Activated naive CD4-positive, alpha-beta T cell treated with anti-CD3 and anti-CD28 coated beads, Interleukin-2, amount 50 U/mL, for 72 hours (primary cell): ENCODE results near the gene RAI1. TPM values are rescaled to one million over a fixed set of nuclear protein-coding genes. Genes with fewer than 3 reads are reported as not detected.

Experiments used
- ATAC-seq, 2 donors: fragments of 150-1000 bp; cut with Tn5 transposase; 2 replicates each; pipeline ENCODE4 v1.10.0; 2021; ENCODE audit warnings: mild to moderate bottlenecking in 2 of 2, moderate library complexity in 2 of 2
- DNase-seq, 2 donors: peaks; one replicate each; pipeline ENCODE4 v3.0.0; 2021 to 2022; ENCODE audit warnings: low spot score in 2 of 2
- H3K27ac Mint-ChIP-seq, 2 donors: one replicate each; pipeline ENCODE4 v1.8.0; 2022; ENCODE audit warnings: mild to moderate bottlenecking in 2 of 2, mixed read lengths in 2 of 2
- H3K36me3 Mint-ChIP-seq, 2 donors: one replicate each; pipeline ENCODE4 v1.8.0; 2022; ENCODE audit warnings: mixed read lengths in 2 of 2
- H3K9me3 Mint-ChIP-seq, 2 donors: one replicate each; pipeline ENCODE4 v1.8.0; 2022; ENCODE audit warnings: mixed read lengths in 2 of 2
- total RNA-seq, 2 donors: library from RNA; stranded (reverse); gene quantifications; one replicate each; pipeline ENCODE4 v1.2.3, GENCODE V29; 2022

Gene RAI1
- total RNA-seq, 2 donors from 2014 or later: 14.9 to 21.6 TPM

GRCh38 chr17:17653343-17653742 lies 27.9 kb upstream of the RAI1 start:
- ATAC-seq (no peak), DNase-seq (no peak)
- Mint-ChIP-seq H3K36me3 (peaks cover 0 to 4% of the 10 kb centered on the region in 2 donors), H3K27ac (no peak overlapping the region), H3K9me3 (peaks cover 4 to 9% of the 10 kb centered on the region in 2 donors)

DNA sequence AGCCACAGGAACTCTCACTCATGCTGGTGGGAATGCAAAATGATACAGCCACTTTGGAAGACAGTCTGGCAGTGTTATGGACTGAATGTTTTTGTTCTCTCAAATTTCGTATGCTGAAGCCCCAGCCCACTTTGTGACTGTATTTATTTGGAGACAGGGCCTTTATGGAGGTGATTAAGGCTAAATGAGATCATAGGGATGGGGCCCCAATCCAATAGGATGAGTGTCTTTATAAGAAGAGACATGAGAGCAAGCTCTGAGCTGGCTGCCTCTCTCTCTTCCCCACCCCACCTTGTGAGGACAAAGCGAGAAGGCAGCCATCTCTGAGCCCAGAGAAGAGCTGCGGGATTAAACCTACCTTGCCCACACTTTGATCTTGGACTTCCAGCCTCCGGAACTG lies 21.9 kb upstream of the RAI1 start:
- Mint-ChIP-seq H3K27ac (no peak overlapping the region), H3K36me3 (peaks cover 11 to 13% of the 10 kb centered on the region in 2 donors), H3K9me3 (peaks cover 5 to 10% of the 10 kb centered on the region in 2 donors)
- no peak for DNase-seq
- no peak for ATAC-seq

DNA sequence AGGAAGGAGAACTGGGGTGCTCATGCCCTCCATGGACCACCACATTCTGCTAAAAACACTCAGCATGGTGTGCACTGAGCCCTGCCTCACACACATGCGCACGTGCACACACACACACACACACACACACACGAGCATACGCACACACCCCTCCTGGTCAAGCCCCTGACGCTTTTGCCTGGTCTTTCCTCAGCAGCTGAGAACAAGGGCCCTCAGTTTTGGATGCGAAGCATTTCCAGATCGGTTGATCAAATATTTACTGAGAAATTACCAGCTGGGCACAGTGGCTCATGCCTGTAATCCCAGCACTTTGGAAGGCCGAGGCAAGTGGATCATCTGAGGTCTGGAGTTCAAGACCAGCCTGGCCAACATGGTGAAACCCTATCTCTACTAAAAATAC lies 20.1 kb upstream of the RAI1 start:
- no peak for DNase-seq
- H3K9me3 Mint-ChIP-seq: peaks cover 5 to 10% of the 10 kb centered on the region in 2 donors
- no peak for ATAC-seq
- peaks cover 7 to 13% of the 10 kb centered on the region in 2 donors for H3K36me3 Mint-ChIP-seq
- no peak overlapping the region for H3K27ac Mint-ChIP-seq

DNA sequence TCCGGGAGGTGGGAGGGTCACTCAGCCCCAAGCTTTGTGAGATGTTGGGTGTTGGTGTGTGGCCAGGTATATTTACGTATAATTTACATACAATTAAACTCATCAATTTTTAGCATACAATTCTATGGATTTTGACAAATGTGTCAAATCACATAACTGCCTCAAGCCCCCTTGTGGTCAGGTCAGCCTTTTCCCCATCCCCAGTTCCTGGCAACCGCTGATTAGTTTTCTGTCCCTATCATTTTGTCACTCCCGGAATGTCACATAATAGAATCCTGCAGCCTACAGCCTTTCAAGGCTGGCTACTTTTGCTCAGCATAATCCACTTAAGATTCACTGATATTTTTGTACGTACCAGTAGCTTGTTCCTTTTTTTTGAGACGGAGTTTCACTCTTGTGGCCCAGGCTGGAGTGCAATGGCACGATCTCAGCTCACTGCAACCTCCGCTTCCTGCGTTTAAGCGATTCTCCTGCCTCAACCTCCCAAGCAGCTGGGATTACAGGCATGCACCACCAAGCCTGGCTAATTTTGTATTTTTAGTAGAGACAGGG lies 19.3 kb upstream of the RAI1 start:
- no peak for DNase-seq
- Mint-ChIP-seq H3K27ac (no peak overlapping the region), H3K9me3 (peaks cover 5 to 10% of the 10 kb centered on the region in 2 donors), H3K36me3 (peaks cover 7 to 13% of the 10 kb centered on the region in 2 donors)
- ATAC-seq: no peak

GRCh38 chr17:17663160-17664063 lies 17.8 kb upstream of the RAI1 start:
- peak overlapping the region; percentile 11 to 28 for H3K27ac Mint-ChIP-seq

DNA sequence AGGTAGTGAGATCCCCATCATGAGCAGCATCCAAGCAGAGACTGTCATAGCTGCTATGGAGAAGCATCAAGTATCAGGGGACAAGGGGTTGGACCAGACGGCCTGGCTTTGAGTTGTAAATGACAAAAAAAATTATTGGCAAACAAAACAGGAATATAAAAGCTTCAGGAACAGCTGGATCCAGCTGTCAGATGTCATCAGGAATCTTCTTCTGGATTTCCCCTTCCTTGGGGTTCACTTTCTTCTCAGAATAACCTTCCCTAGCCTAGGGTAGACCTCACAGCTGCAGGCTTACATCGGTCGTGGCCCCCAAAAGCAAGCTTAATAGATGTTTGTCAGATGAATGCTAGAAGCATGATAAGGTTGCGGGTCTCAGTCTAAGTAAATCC lies 17.2 kb upstream of the RAI1 start:
- H3K27ac Mint-ChIP-seq: peak overlapping the region in 1 of 2 donors; percentile 28
- peaks cover 2 to 6% of the 10 kb centered on the region in 2 donors for H3K9me3 Mint-ChIP-seq
- ATAC-seq (no peak), DNase-seq (no peak)
- peaks cover 2 to 7% of the 10 kb centered on the region in 2 donors for H3K36me3 Mint-ChIP-seq

More at GRCh38 chr17:17663160-17664063, 17.8 kb upstream of the RAI1 start:
- Mint-ChIP-seq H3K9me3 (peaks cover 5 to 10% of the 10 kb centered on the region in 2 donors), H3K36me3 (peaks cover 7 to 13% of the 10 kb centered on the region in 2 donors)
- peak; percentile 61 to 85 for DNase-seq
- peak; percentile 95 to 98 for ATAC-seq

DNA sequence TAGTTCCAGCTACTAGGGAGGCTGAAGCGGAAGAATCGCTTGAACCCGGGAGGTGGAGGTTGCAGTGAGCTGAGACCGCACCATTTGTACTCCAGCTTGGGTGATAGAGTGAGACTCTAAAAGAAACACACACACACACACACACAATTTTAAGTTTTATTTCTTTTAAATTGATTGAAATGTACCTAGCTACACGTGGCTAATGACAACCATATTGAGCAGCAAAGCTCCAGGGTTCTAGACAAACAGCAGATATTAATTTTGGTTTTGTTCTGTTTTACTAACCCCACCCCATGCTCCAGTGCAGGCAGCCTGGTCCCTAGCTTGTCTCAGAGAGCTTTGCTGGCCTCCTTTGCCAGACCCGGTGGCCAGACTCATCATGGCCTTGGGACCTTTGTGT lies 16.0 kb upstream of the RAI1 start:
- ATAC-seq: no peak
- H3K27ac Mint-ChIP-seq: no peak overlapping the region
- DNase-seq: no peak
- H3K36me3 Mint-ChIP-seq: no peaks in the 10 kb centered on the region
- no peaks in the 10 kb centered on the region for H3K9me3 Mint-ChIP-seq

- Mint-ChIP-seq H3K9me3 (no peaks in the 10 kb centered on the region), H3K27ac (no peak overlapping the region), H3K36me3 (no peaks in the 10 kb centered on the region)
- no peak for DNase-seq
- ATAC-seq: no peak
These were observed 15.0 kb upstream of the RAI1 start for GRCh38 chr17:17666111-17666714.

- no peak overlapping the region for H3K27ac Mint-ChIP-seq
- ATAC-seq (no peak), DNase-seq (no peak)
- H3K36me3 Mint-ChIP-seq: no peaks in the 10 kb centered on the region
- no peaks in the 10 kb centered on the region for H3K9me3 Mint-ChIP-seq
These were observed 14.0 kb upstream of the RAI1 start for GRCh38 chr17:17667231-17667630.

DNA sequence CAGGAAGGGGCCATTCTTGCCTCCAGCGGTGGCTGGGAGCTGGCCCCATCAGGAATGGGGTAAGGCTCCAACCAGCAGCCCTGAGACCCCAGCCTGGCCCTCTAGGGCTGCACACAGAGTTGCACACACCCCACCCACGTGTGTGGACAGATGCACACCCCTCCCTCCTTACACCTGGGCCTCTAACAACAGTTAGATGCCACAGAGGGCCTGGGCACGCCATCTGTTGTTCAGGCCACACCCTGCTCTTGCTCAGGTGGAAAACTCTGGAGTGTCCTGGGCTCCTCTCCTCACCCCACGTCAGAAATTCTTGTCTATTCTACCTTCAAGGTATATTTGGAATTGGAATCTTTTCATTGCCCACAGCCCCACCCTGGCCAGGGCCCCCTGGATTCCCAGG lies 13.3 kb upstream of the RAI1 start:
- no peak for ATAC-seq

DNA sequence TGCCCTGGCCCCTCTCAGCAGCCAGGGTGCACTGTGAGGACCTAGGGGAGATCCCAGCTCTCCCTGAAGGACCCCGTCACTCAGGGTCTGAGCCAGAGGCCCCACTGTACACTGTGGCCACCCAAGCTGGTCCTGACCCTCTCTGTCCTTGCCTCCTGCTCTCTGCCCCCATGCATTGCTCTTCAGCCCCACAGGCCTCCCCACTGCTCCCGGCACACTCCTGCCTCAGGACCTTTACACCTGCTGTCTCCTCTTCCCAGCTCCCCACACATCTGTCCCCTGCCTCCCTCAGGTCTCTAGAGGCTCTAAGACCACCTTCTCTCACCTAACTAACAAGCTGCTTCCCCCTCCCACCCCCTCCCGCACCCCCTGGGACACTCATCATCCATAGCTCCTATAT lies 12.9 kb upstream of the RAI1 start:
- Mint-ChIP-seq H3K36me3 (no peaks in the 10 kb centered on the region), H3K9me3 (no peaks in the 10 kb centered on the region), H3K27ac (no peak overlapping the region)
- ATAC-seq (no peak), DNase-seq (no peak)

More for the DNA sequence above, 13.3 kb upstream of the RAI1 start:
- Mint-ChIP-seq H3K27ac (no peak overlapping the region), H3K9me3 (no peaks in the 10 kb centered on the region), H3K36me3 (no peaks in the 10 kb centered on the region)
- DNase-seq: no peak

- ATAC-seq (peak; percentile 47 to 51), DNase-seq (no peak)
- Mint-ChIP-seq H3K27ac (no peak overlapping the region), H3K36me3 (no peaks in the 10 kb centered on the region), H3K9me3 (no peaks in the 10 kb centered on the region)
These were observed 12.3 kb upstream of the RAI1 start for GRCh38 chr17:17668775-17669579.

- DNase-seq (no peak), ATAC-seq (no peak)
- H3K36me3 Mint-ChIP-seq: no peaks in the 10 kb centered on the region
- H3K27ac Mint-ChIP-seq: no peak overlapping the region
- no peaks in the 10 kb centered on the region for H3K9me3 Mint-ChIP-seq
These were observed 11.6 kb upstream of the RAI1 start for GRCh38 chr17:17669580-17670235.

- DNase-seq (no peak), ATAC-seq (no peak)
- no peaks in the 10 kb centered on the region for H3K9me3 Mint-ChIP-seq
- H3K27ac Mint-ChIP-seq: peak overlapping the region in 1 of 2 donors; percentile 75
- H3K36me3 Mint-ChIP-seq: no peaks in the 10 kb centered on the region
These were observed 10.5 kb upstream of the RAI1 start for GRCh38 chr17:17670701-17671305.

DNA sequence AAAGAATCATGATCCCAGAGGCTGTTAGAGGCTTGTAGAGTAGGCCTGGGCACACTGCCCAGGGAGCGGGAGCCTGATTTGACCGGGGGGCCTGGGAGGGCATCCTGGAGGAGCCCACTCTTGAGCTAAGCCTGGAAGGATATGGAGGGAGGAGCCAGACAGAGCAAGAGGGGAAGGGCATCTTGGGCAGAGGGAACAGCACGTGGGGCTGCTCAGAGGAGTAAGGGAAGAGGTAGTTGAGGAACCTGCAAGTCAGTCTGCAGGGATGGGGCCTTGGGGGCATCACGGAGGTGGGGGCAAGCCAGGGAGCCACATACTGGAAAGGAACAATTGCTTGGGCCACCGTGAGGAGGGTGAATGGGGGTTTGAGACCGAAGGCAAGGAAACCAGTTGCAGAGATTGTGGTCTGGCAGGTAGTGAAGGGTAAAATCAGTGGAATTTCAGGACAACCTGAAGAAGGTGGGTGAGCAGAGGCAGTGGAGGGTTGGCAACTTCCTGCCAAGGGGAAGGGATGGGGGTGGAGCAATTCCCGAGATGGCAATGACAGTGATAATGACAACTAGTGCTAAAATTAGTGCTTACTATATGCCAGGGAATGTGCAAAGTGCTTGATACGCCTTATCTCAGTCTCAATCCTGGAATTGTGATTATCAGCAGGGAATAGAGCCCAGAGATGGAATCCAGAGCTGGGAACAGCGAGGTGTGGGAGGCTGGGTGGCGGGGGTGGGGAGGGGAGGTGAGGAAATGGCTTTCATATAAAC lies 9.7 kb upstream of the RAI1 start:
- no peaks in the 10 kb centered on the region for H3K9me3 Mint-ChIP-seq
- H3K27ac Mint-ChIP-seq: peak overlapping the region in 1 of 2 donors; percentile 75
- H3K36me3 Mint-ChIP-seq: no peaks in the 10 kb centered on the region
- ATAC-seq (no peak), DNase-seq (no peak)
